ENCODE data around the gene UBXN10.

UBXN10 gene

DNA sequence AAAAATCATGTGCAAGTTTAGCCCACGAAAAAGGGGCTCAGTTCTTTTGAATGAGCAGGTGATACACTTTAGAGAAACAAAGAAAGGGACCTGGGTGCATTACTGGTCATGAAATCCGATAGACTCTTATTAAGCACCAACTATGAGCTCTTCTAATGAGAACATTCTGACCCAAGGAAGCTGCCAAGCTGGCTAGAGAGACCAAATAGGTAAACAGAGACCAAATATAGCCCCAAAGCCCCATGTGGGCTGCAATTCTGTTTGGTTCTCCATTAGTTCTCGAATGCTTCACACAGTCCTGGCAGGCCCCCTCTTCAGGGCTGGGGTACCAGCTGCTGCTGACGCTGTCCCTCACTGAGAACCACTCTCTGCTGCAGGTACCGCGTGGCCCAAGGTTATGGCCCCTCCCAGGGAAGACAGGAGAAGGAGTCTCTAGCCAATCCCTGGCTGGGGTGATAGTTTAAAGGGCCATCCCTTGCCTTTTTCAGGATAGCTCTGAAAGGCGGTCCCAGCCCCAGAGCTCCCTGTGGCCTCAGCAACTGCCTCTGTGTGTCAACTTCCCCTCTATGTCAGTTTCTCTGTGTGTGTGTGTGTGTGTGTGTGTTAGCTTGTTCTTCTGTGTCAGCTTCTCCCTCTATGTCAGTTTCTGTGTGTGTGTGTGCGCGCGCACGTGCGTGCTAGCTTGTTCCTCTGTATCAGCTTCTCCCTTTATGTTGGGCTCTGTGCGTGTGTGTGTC, 7.1 kb upstream of the UBXN10 start:
- TF ChIP-seq ZFX (IDR thresholded peaks at IDR 0.05), result no peak
- TF ChIP-seq, protein P1, sequence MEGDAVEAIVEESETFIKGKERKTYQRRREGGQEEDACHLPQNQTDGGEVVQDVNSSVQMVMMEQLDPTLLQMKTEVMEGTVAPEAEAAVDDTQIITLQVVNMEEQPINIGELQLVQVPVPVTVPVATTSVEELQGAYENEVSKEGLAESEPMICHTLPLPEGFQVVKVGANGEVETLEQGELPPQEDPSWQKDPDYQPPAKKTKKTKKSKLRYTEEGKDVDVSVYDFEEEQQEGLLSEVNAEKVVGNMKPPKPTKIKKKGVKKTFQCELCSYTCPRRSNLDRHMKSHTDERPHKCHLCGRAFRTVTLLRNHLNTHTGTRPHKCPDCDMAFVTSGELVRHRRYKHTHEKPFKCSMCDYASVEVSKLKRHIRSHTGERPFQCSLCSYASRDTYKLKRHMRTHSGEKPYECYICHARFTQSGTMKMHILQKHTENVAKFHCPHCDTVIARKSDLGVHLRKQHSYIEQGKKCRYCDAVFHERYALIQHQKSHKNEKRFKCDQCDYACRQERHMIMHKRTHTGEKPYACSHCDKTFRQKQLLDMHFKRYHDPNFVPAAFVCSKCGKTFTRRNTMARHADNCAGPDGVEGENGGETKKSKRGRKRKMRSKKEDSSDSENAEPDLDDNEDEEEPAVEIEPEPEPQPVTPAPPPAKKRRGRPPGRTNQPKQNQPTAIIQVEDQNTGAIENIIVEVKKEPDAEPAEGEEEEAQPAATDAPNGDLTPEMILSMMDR (conservative IDR thresholded peaks at IDR 0.05), result no peak
- no peak overlapping the region for H3K27ac ChIP-seq

DNA sequence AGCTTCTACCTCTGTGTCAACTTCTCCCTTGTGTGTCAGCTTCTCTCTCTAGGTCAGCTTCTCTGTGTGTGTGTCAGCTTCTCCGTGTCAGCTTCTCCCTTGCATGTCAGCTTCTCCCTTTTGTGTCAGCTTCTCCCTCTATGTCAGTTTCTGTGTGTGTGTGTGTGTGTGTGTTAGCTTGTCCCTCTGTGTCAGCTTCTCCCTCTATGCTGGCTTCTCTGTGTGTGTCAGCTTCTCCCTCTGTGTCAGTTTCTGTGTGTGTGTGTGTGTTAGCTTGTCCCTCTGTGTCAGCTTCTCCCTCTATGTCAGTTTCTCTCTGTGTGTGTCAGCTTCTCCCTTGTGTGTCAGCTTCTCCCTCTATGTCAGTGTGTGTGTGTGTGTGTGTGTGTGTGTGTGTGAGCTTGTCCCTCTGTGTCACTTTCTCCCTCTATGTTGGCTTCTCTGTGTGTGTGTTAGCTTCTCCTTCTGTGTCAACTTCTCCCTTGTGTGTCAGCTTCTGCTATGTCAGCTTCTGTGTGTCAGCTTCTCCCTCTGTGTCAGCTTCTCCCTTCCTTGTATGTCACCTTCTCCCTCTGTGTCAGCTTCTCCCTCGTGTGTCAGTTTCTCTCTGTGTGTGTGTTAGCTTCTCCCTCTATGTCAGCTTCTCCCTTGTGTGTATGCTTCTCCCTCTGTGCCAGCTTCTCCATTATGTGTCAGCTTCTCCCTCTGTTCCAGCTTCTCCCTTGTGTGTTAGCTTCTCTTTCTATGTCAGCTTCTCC, 6.3 kb upstream of the UBXN10 start:
- TF ChIP-seq, protein P1 (conservative IDR thresholded peaks at IDR 0.05), result no peak
- no peak for TF ChIP-seq ZFX (IDR thresholded peaks at IDR 0.05)
- no peak overlapping the region for H3K27ac ChIP-seq

DNA sequence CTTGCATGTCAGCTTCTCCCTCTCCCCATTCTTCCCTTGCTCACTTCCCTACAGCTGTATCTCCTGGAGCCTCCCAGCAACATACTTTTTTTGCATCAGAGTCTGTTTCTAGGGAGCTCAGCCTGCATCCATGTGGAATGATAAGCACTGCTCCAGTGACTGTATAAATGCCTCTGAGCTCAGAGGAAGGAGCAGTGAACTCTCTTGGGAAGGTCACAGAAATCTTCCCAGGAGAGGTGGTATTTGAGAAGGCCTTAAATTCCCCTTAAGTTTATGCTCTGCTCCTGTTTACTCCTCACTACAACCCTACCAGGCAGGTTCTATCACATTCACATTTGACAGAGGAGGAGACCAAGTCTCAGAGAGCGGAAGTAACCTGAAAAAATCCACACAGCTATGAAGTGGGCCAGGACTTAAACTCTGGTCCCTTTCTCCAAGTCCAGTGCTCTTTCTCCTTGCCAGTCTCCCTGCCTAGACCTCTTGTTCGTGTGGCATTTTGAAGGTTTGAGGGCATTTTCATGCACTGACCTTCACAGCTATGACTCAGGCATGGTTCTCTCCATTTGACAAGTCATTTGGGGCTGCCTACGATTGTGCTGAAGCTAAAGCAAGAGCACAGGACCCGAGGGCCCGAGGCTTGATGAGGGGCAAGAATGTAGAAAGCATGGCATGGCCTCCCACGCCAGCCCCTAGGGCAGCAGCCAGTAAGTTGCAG, 5.6 kb upstream of the UBXN10 start:
- no peak for TF ChIP-seq ZFX (IDR thresholded peaks at IDR 0.05)
- TF ChIP-seq, protein P1 (conservative IDR thresholded peaks at IDR 0.05), result no peak
- no peak overlapping the region for H3K27ac ChIP-seq

DNA sequence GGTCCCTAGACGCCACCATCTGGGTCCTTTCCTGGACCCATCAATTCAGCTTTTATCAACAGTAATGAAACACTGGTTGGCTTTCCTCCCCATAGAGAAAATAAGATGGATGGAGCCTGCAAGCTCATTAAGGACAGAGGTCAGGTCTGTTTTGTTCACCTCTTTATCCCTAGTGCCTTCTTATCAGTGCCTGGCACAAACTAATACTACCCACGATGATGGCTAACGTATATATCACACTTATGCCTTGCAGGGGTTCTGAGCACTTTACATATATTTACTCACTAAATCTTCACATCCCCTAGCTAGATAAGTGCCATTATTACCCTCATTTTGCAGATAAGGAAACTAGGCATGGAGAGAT, 5.1 kb upstream of the UBXN10 start:
- TF ChIP-seq, protein P1 (conservative IDR thresholded peaks at IDR 0.05), result no peak
- TF ChIP-seq ZFX (IDR thresholded peaks at IDR 0.05), result no peak
- H3K27ac ChIP-seq, result no peak overlapping the region

DNA sequence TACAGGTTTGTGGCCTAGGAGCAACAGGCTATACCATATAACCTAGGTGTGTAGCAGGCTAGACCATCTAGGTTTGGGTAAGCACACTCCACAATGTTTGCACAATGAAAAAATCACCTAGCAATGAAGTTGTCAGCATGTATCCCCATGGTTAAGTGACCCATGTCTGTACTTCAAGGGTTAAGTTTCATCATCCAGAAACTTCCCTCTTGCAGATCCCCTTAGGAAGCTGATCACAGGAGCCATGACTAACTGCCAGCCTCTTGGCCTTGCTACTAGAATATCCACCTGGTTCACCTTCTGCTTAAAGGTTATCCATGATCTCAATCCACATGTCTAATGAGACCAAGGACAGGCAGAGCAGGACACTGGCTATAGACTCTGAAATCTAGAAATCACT, 3.5 kb upstream of the UBXN10 start:
- no peak overlapping the region for H3K27ac ChIP-seq
- TF ChIP-seq, protein P1 (conservative IDR thresholded peaks at IDR 0.05), result no peak
- TF ChIP-seq ZFX (IDR thresholded peaks at IDR 0.05), result no peak

DNA sequence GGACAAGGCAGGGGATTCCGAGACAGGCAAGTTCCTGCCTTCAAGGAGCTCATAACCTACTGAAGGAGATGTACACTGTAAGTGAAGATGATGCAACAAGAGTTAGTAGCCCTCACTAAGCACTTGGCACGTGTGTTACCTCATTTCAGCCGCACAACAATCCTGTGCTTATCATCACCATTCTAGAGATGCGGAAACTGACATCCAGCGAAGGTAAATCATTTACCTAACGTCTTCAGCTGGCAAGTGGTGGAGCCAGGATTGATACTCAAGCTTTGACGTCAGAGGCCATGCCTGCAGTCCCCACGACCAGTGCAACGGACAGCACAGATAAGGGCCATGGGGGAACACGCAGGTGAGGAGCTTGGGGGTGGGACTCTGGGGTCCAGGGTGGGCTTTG, 2.9 kb upstream of the UBXN10 start:
- H3K27ac ChIP-seq, result no peak overlapping the region
- no peak for TF ChIP-seq ZFX (IDR thresholded peaks at IDR 0.05)
- TF ChIP-seq, protein P1 (conservative IDR thresholded peaks at IDR 0.05), result no peak
